Islet precursor cell (in vitro differentiated cells): ENCODE measurements around the gene CRELD1.
"Not testable (repeated sequence)": the region's sequence is repeated elsewhere in the genome, so short reads cannot be mapped to it uniquely, and the experiment has no call there.

Source experiments
- DNase-seq: peaks from one replicate; pipeline ENCODE4 v3.0.0-alpha.2; 2018

CRELD1 gene

GRCh38 chr3:9933561-9934234 is at the start of gene CRELD1:
CRELD1 (plus strand) TSS chr3:9933834; CDS start chr3:9934439, 605 bp downstream.
- DNase-seq = peak; percentile 96

GRCh38 chr3:9884555-9885165 is 49.0 kb upstream of the CRELD1 start:
- peak; percentile 97 for DNase-seq

GRCh38 chr3:9886328-9886727 is 47.3 kb upstream of the CRELD1 start:
- DNase-seq = no peak

GRCh38 chr3:9887480-9887879 is 46.2 kb upstream of the CRELD1 start:
- DNase-seq = no peak

GRCh38 chr3:9888540-9888939 is 45.1 kb upstream of the CRELD1 start:
- no peak for DNase-seq

GRCh38 chr3:9889405-9889804 is 44.2 kb upstream of the CRELD1 start:
- no peak for DNase-seq

- peak; percentile 94 for DNase-seq
Measured at GRCh38 chr3:9890249-9891071, 43.2 kb upstream of the CRELD1 start, which contains the start of gene JAGN1. JAGN1 (plus strand) TSS chr3:9890610; CDS start chr3:9890723, 113 bp downstream.

GRCh38 chr3:9891072-9891622 is 42.5 kb upstream of the CRELD1 start:
- DNase-seq = no peak

- DNase-seq = no peak
Measured at GRCh38 chr3:9893739-9894138, 39.9 kb upstream of the CRELD1 start.

- DNase-seq = not testable (repeated sequence)
Measured at GRCh38 chr3:9895715-9896114, 37.9 kb upstream of the CRELD1 start.

- DNase-seq = not testable (repeated sequence)
Measured at GRCh38 chr3:9896755-9897407, 36.8 kb upstream of the CRELD1 start.

GRCh38 chr3:9897408-9898372 is 35.9 kb upstream of the CRELD1 start:
- DNase-seq = no peak

- DNase-seq = no peak
Measured at GRCh38 chr3:9898467-9899241, 35.0 kb upstream of the CRELD1 start.

GRCh38 chr3:9899289-9899791 is 34.3 kb upstream of the CRELD1 start:
- no peak for DNase-seq

GRCh38 chr3:9900965-9901415 is 32.6 kb upstream of the CRELD1 start:
- not testable (repeated sequence) for DNase-seq

GRCh38 chr3:9901967-9902366 is 31.7 kb upstream of the CRELD1 start:
- no peak for DNase-seq

- DNase-seq = peak; percentile 79
Measured at GRCh38 chr3:9902372-9903237, 31.0 kb upstream of the CRELD1 start, which contains the start of gene IL17RE. IL17RE (plus strand) TSS chr3:9902848; CDS start chr3:9902933, 85 bp downstream.

GRCh38 chr3:9903238-9903624 is 30.4 kb upstream of the CRELD1 start:
- peak; percentile 66 for DNase-seq

GRCh38 chr3:9903904-9904303 is 29.7 kb upstream of the CRELD1 start:
- no peak for DNase-seq
